ENCODE data around the gene GPRC5B. TPM values are rescaled to one million over a fixed set of nuclear protein-coding genes. Genes with fewer than 3 reads are reported as not detected.

The GPRC5B gene, protein sequence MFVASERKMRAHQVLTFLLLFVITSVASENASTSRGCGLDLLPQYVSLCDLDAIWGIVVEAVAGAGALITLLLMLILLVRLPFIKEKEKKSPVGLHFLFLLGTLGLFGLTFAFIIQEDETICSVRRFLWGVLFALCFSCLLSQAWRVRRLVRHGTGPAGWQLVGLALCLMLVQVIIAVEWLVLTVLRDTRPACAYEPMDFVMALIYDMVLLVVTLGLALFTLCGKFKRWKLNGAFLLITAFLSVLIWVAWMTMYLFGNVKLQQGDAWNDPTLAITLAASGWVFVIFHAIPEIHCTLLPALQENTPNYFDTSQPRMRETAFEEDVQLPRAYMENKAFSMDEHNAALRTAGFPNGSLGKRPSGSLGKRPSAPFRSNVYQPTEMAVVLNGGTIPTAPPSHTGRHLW
- total RNA-seq: 3.8 and 34.0 TPM in 2 replicates

DNA sequence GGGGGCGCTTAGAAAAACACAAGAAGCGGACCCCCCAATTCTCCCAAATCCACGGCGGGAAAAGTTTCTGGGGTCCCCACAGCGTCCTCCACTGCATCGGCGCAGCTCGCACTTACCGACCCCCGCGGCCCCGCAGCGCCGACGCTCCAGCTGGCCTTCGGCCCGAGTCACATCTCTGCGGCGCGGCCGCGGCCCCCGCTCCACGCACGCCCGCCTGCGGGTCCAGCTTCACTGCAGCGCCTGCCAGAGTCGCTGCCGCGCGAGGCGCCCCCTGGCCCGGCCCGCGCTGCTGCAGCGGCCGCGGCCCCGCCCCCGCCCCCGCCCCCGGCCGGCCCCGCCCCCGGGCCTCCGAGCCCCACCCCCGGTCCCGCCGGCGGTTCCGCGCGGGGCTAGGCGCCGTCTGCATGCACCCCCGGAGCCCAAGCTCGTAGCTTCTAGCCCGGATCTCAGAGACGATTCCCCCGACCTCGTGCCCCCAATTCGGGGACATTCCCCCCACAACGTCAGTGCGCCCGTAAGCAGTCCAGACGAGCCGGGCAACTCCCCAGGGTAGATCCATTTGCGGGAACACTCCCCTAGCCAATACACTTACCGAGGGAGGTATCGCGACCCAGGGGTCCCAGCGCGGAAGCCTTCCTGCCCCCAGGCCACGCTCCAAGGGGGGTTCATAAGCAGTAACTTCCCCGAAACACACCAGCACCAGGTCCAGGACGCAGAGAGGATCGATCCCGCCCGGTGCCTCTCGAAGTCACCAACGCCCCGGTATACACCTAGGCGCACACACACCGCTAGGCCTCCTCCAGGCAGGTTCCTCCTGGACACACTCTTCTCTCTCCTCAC is at the start of gene GPRC5B:
Gene GPRC5B, minus strand, starts transcription at position 238 of the 840 bp plus-strand sequence. CDS start 12,003 bp downstream, outside the sequence.
- no peak for DNase-seq (ENCODE audit: low read depth)

DNA sequence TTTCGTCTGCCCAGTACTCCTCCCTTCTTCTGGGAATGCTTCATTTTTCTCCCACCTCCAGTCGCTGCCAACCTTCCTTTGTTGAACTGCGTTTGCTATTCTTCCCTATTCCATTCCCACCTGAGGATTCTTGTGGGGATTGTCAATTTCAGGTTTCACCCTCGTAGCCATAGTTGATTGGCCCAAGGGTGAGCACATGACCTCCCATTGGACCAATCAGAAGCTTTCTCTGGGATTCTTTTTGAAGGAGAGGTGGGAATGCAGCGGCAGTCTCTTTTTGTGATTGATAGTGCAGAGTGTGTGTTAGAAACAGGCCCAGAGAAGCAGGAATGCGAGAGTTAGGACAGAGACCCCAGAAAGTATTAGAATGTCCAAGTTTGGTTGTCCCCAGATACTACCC is 49.1 kb upstream of the GPRC5B start:
- no peak for DNase-seq (ENCODE audit: low read depth)

DNA sequence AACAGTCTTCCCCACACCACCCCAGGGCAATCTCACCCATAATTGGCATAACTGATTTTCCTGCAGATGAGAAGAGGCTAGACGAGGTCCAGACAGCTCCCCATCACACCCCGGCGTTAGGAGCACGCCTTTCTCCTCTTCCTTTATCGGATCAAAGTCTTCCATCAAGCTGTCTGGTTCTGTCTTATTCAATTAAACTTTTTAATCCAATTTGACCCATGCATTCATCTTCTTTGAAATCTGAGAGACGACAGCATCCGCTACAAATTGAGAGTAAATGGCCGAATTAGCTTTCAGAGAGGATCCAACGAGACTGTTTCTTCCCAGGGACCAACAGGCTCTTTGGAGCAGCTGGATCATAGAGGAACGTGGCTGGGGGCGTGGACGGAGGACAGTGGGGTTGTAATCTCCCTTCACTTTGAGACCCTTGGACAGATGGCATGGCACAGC is 44.4 kb upstream of the GPRC5B start:
- no peak for DNase-seq (ENCODE audit: low read depth)

DNA sequence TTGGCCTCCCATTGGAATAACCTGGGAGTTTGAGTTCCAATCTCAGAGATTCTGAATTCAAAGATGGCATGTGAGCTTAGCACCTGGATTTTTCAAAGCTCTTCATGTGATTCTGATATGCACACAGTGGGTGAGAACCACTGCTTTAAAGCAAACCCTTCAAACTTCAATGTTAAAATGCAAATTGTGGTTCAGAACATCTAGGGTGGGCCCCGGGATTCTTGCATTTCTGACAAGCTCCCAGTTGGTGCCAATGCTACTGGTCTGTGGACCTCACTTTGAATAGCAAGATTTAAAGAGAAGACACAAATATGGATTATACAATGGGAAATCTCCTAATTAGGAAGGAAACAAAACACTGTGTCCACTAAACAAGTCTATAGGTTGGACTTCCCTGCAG is 43.8 kb upstream of the GPRC5B start:
- no peak for DNase-seq (ENCODE audit: low read depth)

DNA sequence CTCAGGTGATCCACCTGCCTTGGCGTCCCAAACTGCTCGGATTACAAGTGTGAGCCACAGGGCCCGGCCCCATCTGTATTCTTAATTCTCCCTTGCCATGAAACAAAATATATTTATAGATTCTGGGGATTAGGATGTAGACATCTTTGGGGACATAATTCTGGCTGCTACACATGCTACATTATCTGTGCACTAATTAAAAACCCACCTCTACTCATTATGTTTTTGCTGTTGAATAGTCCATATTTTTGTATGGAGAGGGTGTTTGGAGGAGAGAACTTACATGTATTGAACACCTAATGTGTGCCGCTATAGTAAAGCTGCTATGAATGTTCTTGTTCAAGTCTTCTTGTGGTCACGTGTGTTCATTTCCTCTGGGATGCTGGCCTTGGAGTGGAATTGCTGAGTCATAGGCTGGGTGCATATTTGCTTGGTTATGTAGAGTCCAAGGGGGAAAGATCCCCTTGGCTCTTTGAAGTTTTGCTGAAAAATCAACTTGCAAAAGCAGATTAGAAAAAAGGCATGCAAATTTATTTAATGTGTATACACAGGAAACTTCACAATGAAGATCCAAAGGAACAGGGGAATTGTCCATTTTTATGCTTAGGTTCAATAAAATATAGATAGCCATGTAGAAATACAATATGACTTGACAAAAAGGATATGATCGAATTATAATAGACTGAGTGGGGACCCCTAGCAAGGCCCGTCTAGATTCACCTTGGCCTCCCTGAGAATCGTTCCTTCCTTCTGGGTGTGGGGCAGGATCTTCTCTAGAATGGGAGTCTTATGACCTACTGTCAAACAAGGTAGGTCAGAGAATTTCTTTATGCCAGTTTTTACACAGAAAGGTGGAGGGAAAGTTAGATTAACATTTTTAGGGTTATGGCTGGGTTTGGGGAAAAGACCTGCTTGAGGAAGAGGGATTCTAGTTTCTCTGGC is 42.1 kb upstream of the GPRC5B start:
- DNase-seq (ENCODE audit: low read depth): peak; percentile 66

- no peak for DNase-seq (ENCODE audit: low read depth)
Observed at GRCh38 chr16:19923396-19923795, 38.7 kb upstream of the GPRC5B start.

DNA sequence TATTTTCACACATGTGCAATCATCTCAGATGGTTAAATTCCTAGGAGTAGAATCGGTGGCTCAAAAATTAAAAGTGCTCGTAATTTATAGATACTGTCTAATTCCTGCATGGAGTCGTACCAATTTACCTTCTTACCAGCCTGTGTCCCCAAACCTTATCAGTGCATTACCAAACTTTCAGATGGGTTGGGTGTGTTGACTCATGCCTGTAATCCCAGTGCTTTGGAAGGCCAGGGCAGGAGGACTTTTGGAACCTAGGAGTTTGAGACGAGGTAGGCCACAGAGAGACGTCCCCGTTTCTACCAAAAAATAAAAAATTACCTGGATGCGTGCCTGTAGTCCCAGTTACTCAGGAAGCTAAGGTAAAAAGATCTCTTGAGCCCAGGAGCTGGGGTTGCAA is 34.5 kb upstream of the GPRC5B start:
- no peak for DNase-seq (ENCODE audit: low read depth)

DNA sequence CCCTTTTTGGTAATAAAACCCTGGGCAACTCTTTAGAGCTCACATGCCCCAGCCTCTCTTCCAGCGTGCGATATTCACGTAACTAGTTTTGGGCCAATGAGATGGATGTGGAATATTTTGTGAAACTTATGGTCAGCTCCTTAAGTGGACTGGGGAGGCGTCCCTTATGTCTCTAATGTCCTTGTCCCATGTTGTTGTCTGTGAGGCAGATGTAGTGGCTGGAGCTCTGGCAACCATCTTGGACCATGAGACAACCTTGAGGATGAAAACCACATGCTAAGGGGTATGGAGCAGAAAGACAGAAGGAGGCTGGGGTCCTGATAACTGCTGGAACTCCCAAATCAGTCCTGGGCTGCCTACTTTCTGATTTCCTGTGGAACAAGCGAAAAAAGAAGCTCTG is 31.4 kb upstream of the GPRC5B start:
- no peak for DNase-seq (ENCODE audit: low read depth)

GRCh38 chr16:19914877-19915276 is 30.2 kb upstream of the GPRC5B start:
- DNase-seq (ENCODE audit: low read depth): no peak

GRCh38 chr16:19913340-19913645 is 28.6 kb upstream of the GPRC5B start:
- no peak for DNase-seq (ENCODE audit: low read depth)

DNA sequence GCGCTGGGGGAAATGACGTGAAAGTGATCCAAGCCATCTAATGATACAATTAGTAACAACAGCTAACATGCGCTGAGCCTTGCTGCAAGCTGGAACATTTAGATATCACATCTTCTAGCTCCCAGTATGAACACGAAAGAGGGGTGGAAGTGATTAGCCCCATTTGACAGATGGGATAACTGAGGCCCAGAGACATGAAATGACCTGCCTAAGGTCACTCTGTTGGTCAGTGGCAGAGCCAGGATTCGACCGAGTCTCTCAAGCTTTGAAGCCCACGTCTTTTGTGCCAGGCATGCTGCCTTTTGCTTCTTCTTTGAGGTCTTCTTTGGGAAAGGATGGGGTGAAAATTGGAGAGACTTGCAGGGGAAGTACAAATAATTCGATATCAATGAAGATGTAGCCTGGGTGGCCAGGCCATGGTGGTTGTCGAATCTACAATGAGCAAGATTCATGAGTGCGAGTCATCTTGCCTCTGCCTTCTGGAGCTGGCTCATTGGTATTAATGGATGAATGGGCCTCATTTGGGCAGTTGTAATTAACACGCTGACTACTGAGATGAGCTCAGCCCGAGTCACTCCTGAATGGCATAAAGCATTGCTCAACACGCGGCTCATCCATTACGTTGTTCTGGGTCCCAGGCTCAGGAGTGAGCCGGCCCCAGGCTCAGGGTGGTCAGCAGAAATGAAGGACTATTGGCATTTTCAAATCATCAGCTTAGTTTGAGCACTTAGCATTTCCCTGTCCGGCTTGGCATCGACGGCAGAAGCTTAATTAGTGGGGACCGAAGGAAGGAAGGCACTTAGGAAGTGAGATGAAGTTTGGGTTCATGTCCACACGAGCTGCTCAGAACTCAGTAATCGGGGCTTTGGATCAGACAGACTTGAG is 28.0 kb upstream of the GPRC5B start:
- DNase-seq (ENCODE audit: low read depth): peak; percentile 77

DNA sequence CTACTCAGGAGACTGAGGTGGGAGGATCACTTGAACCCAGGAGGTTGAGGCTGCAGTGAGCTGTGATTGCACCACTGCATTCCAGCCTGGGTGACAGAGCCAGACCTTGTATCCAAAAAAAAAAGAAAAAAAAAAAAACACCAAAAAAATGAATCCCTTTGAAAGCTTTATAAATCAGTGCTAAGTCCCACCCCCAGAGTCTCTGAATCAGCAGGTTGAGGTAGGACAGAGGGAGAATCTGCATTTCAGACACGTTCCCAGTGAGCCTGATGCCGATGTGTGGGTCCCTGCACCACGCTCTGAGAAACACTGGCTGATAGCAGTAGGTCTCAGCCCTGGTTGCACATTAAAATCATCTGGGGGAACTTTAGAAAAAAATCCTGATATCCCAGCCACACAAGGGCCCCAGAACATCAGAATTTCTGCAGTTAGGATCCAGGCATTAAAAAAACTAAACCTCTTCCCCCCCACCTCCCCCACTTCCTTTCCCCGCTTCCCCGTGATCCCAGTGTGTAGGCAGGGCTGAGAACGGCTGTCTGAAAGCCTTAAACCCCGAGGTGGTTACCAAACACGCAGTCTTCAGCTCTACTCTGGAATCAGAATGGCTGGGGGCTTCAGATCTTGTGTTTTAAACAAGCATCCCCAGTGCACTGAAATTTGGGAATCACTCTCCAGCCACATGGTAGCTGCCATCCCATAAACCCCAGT is 27.3 kb upstream of the GPRC5B start:
- DNase-seq (ENCODE audit: low read depth): no peak

DNA sequence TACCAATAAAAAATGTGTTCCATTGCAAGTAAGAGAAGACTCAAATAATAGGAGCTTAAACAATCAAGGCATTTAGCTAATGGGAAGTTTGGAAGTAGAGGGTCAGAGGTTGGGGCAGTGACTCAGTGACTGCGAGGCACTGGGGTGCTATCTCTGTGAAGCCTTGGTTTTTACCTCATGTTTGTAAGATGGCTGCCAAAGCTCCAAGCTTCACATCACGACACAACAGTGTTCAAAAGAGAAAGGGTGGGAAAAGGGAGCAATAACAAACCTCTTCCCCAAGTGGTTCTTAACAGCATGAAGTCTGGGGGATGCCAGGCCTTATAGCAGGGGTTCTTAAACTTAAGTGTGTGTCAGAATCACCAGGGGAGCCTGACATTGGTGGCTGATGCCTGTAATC is 26.6 kb upstream of the GPRC5B start:
- DNase-seq (ENCODE audit: low read depth): no peak

DNA sequence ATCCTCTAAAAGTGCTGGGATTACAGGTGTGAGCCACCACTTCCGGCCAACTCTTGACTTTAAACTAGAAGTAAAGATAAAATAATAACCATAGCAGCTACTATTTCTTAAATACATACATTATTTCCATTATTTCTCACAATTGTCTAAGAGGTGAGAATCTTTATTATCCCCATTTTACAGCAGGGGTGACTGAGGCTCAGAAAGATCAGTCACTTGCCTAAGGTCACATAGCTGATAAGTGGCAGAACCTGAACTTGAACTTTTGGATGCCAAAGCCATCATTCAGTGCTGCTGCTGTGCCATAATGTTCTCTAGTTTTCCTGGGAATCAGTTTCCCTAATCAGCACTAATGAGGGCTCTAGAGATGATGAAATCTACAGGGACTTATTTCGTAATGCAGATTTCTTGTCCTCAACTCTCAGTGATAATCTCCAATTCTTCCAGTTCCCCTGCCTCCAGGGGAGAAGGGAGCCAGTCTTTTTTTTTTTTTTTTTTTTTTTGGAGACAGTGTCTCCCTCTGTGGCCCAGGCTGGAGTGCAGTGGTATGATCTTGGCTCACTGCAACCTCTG is 25.2 kb upstream of the GPRC5B start:
- no peak for DNase-seq (ENCODE audit: low read depth)

GRCh38 chr16:19908921-19909320 is 24.3 kb upstream of the GPRC5B start:
- DNase-seq (ENCODE audit: low read depth): no peak

- DNase-seq (ENCODE audit: low read depth): peak; percentile 42
Observed at GRCh38 chr16:19907161-19907992, 22.7 kb upstream of the GPRC5B start.

DNA sequence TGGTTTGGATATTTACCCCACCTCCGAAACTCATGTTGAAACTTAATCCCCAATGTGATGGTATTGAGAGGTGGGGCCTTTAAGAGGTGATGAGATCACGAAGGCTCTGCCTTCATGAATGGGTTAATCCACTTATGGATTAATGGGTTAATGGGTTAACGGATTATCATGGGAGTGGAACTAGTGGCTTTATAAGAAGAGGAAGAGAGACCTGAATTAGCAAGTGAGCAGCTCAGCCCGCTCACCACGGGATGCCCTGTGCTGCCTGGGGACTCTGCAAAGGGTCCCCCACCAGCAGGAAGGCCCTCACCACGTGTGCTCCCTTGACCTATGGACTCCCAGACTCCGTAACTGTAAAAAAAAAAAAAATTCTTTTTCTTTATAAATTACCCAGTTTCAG is 16.5 kb upstream of the GPRC5B start:
- DNase-seq (ENCODE audit: low read depth): no peak

- DNase-seq (ENCODE audit: low read depth): no peak
Observed at GRCh38 chr16:19899605-19899955, 14.9 kb upstream of the GPRC5B start.

Data from renal cortical epithelial cell (primary cell).